ENCODE results near the gene RINL.
"Not testable (repeated sequence)": the region's sequence is repeated elsewhere in the genome, so short reads cannot be mapped to it uniquely, and the experiment has no call there.

RINL gene

DNA sequence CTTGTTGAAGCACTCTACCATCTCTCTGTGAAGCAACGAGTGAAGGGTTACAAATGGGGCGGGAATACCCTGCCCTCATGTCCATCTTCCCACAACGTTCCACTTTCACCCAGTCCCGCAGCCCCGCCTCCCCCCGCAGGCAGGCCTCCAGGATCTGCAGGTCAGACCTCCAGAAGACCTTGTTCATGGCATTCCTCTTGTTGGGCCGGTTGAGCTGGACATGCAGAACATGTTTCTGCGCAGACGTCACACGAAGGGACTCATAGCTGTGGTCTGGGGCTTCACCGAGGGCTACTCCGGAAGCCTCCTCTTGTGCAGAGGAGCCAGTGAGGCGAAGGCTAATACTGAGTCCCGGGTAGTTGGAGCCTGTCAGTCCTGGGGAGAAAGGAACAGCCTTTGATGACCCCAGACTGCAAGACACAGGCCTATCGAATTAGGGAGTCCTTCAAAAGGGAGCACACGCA, 46.9 kb downstream of the RINL start:
- DNase-seq: no peak

DNA sequence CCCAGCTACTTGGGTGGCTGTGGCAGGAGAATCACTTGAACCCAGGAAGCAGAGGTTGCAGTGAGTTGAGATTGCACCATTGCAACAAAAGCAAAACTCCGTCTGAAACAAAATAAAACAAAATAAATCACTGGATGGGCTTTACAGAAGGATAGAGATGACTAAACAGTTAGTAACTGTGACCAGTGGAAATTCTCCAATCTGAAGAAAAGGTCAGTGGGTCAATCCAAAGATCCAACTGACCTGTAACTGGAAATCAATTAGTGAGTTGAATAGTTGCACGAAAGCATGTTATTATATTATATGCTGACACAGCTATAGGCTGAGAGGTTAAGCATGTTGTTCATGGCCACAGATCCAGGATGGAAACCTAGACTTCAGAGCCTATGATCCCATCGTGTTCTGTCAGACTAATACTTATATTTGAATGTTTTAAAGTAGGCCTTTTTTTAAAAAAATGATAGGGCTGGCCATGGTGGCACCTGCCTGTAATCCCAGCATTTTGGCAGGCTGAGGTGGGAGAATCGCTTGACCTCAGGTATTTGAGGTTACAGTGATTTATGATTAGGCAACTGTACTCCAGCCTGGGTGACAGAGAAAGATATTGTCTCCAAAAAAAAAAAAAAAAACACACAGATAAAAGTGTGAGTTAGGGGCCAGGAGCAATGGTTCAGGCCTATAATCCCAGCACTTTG, 47.9 kb downstream of the RINL start:
- no peak for DNase-seq

DNA sequence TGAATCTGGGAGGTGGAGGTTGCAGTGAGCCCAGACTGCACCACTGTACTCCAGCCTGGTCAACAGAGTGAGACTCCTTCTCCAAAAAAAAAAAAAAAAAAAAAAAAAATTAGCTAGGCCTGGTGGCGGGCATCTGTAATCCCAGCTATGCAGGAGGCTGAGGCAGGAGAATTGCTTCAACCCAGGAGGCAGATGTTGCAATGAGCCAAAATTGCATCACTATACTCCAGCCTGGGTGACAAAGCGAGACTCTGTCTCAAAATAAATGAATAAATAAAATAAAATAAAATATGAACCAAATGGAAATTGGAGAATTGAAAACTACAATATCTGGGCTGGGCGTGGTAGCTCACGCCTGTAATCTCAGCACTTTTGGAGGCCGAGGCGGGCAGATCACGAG, 48.9 kb downstream of the RINL start:
- not testable (repeated sequence) for DNase-seq

DNA sequence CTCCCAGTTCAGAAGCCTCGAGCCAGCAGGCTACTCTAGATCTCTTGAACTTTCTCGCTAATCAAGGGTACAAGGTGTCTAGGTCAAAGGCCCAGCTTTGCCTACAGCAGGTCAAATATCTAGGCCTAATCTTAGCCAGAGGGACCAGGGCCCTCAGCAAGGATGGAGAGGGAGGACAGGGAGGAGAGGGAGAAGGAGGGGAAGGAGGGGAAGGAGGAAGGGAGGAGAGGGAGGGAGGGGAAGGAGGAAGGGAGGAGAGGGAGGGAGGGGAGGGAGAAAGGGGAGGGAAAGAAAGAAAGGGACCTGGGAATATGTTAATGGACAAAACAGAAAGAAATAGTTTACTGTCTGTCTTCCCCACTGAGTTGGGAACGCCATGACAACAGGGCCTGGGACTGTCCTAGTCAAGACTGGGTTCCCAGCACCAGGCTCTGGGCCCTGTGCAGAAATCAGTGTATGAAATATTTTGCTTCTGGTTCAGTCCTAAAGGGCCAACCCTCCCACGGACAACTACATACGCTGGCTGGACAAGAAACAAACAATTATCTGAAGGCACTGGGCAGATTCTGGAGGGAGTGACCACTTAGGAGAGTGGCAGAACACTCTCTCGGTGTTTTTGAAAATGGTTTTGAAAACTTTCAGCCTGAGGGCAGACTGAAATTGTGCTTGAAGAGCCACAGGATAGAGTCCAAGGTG, 51.1 kb downstream of the RINL start:
- no peak for DNase-seq

DNA sequence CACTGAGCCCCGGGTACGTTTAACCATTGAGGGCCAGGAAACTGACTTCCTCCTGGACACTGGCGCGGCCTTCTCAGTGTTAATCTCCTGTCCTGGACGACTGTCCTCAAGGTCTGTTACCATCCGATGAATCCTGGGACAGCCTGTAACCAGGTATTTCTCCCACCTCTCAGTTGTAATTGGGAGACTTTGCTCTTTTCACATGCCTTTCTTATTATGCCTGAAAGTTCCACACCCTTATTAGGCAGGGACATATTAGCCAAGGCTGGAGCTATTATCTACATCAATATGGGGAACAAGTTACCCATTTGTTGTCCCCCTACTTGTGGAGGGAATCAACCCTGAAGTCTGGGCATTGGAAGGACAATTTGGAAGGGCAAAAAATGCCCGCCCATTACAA, 52.1 kb downstream of the RINL start:
- not testable (repeated sequence) for DNase-seq

DNA sequence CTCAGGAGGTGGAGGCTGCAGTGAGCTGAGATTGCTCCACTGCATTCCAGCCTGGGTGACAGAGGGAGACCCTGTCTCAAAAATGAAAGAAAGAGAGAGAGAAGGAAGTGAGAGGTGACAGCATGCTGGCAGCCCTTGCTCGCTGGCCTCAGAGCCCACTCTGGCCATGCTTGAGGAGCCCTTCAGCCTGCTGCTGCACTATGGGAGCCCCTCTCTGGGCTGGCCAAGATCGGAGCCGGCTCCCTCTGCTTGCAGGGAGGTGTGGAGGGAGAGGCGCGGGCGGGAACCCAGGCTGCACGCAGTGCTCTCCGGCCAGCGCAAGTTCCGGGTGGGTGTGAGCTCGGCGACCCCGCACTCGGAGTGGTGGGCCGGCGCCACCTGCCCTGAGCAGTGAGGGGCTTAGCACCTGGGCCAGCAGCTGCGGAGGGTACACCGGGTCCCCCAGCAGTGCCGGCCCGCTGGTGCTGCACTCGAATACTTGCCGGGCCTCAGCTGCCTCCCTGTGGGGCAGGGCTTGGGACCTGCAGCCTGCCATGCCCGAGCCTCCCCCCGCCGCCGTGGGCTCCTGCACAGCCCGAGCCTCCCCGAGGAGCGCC, 56.7 kb downstream of the RINL start:
- DNase-seq: not testable (repeated sequence)

DNA sequence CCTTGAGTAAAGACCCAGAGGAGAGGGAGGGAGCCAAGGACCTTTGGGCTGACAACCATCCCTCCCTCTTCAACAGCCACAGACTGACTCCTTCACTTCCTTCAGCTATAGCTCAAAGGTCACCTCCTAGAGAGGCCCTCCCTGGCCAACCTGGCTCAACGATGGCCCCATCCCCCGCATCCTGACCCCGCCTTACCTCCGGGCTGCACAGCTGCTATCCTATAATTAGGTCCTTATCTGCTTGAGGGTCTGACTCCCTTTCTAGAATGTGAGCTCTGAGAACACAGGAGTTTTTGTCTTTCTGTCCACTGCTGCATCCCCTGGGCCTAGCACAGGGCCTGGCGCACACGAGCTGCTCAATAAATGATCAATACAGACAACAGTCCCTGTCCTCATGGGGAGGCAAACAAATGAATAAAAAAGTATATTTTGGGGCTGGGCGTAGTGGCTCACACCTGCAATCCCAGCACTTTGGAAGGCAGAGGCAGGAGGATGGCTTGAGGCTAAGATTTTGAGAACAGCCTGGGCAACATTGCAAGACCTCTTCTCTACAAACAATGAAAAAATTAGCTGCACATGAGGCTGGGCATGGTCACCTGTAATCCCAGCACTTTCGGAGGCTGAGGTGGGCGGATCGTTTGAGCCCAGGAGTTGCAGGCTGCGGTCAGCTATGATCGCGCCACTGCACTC, 58.7 kb downstream of the RINL start:
- no peak for DNase-seq
